Esophagus (tissue), 2 donors: ENCODE measurements around the gene CNIH4. TPM values are rescaled to one million over a fixed set of nuclear protein-coding genes. Genes with fewer than 3 reads are reported as not detected.
"Not testable (repeated sequence)": the region's sequence is repeated elsewhere in the genome, so short reads cannot be mapped to it uniquely, and the experiment has no call there.

Source experiments
- H3K27ac ChIP-seq, 2 donors: one replicate each; pipeline ENCODE4 v1.5.1; 2013; ENCODE audit warnings: low read depth in 2 of 2, mild to moderate bottlenecking in 2 of 2, inconsistent platforms in 1 of 2, low read length in 1 of 2, moderate library complexity in 1 of 2
- H3K27me3 ChIP-seq, 2 donors: one replicate each; pipeline ENCODE4 v1.6.1; 2013; ENCODE audit warnings: low read length in 2 of 2, control low read depth in 1 of 2, mild to moderate bottlenecking in 1 of 2; ENCODE audit not compliant: insufficient read depth in 2 of 2, control insufficient read depth in 1 of 2
- H3K36me3 ChIP-seq, 2 donors: one replicate each; pipeline ENCODE4 v1.6.1; 2013; ENCODE audit warnings: low read length in 1 of 2; ENCODE audit not compliant: control insufficient read depth in 2 of 2, insufficient read depth in 2 of 2
- H3K4me1 ChIP-seq, 2 donors: one replicate each; pipeline ENCODE4 v1.6.1; 2013; ENCODE audit warnings: low read length in 1 of 2; ENCODE audit not compliant: control insufficient read depth in 2 of 2, insufficient read depth in 2 of 2
- H3K4me3 ChIP-seq, 2 donors: one replicate each; pipeline ENCODE4 v1.5.1; 2013; ENCODE audit warnings: low read length in 2 of 2, mild to moderate bottlenecking in 2 of 2, low read depth in 1 of 2, moderate library complexity in 1 of 2
- H3K9me3 ChIP-seq, 2 donors: one replicate each; pipeline ENCODE4 v1.6.1; 2013; ENCODE audit warnings: mild to moderate bottlenecking in 2 of 2, low read depth in 1 of 2, low read length in 1 of 2, moderate library complexity in 1 of 2; ENCODE audit not compliant: control insufficient read depth in 2 of 2, insufficient read depth in 1 of 2
- WGBS, 2 donors: extraction: QIAGEN DNeasy Blood & Tissue Kit; methylation state at CpG; one replicate each; pipeline ENCODE4 v1.1.7; 2013; 5-methylcytosine and 5-hydroxymethylcytosine counted together
- polyA plus RNA-seq, 2 donors: library from polyadenylated mRNA; stranded (reverse); fragments of 200-250 nt; gene quantifications; one replicate each; pipeline ENCODE4 v1.2.3, GENCODE V29; 2013
- donor health status: healthy with polysubstance abuse.
- donor health status: Bipolar disorder and iron deficiency.

Gene CNIH4
- polyA plus RNA-seq, 2 donors = 57.0 to 71.4 TPM

- Histone ChIP-seq H3K27ac (no peak overlapping the region), H3K36me3 (no peaks in the 10 kb centered on the region), H3K4me3 (no peak overlapping the region), H3K4me1 (peaks cover 3% of the 10 kb centered on the region in 2 donors), H3K27me3 (no peaks in the 10 kb centered on the region), H3K9me3 (peaks cover 0 to 6% of the 10 kb centered on the region in 2 donors)
- 43 to 52% methylated on average over 3 of the region's 3 CpGs for WGBS, 2 donors
Observed at GRCh38 chr1:224343679-224344078, 13.0 kb upstream of the CNIH4 start.

- Histone ChIP-seq H3K27me3 (no peaks in the 10 kb centered on the region), H3K9me3 (peaks cover 0 to 6% of the 10 kb centered on the region in 2 donors), H3K36me3 (no peaks in the 10 kb centered on the region), H3K4me3 (no peak overlapping the region), H3K4me1 (no peaks in the 10 kb centered on the region), H3K27ac (no peak overlapping the region)
- 74 to 80% methylated on average over 2 of the region's 2 CpGs for WGBS, 2 donors
Observed at GRCh38 chr1:224348137-224348536, 8.5 kb upstream of the CNIH4 start.

- H3K36me3 ChIP-seq, H3K27me3 ChIP-seq, H3K9me3 ChIP-seq, H3K4me1 ChIP-seq, H3K4me3 ChIP-seq, H3K27ac ChIP-seq: not testable (repeated sequence)
- 92 to 94% methylated on average over 21 to 30 of the region's 30 CpGs for WGBS, 2 donors
Observed at GRCh38 chr1:224349716-224350115, 7.0 kb upstream of the CNIH4 start.

- not testable (repeated sequence) for H3K36me3 ChIP-seq, H3K27ac ChIP-seq, H3K27me3 ChIP-seq, H3K9me3 ChIP-seq, H3K4me1 ChIP-seq, H3K4me3 ChIP-seq
- 95% methylated on average over 48 to 49 of the region's 49 CpGs for WGBS, 2 donors
Observed at GRCh38 chr1:224352436-224353085, 4.1 kb upstream of the CNIH4 start.

DNA sequence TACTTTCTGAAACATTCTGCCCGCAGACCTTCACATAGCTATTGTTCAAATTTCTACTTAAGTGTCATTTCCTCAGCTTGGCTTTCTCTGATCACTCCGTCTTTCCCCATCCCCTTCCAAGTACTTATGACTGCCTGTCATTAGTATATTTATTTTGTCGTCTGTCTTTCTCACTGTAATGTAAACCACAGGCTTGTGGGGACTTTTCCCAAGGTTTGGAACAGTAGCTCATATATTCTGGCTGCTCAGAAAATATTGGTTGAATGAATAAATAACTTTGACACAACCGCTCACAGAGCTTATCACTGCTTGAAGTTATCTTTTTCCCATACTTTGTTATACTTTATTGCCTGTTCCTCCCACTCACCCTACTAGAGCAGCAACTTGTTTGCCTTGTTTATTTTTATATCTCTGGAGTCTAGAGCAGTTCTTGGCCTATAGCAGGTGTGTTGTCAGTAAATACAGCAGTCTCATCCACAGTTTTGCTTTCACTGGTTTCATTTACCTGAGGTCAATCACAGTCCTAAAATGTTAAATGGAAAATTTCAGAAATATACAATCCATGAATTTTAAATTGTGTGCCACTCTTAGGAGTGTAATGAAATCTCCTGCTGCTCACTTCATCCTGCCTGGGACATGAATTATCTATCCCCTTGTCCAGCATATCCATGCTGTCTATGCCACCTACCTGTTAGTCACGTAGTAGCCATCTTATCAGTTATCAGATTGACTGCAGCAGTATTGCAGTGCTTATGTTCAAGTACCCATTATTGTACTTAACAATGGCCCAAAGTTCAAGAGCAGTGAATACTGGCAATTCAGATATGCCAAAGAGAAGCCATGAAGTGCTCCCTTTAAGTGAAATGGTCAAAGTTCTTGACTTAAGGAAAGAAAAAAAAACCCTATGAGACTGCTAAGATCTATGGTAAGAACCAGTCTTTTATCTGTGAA lies 2.4 kb upstream of the CNIH4 start:
- WGBS, 2 donors = 65 to 74% methylated on average over 5 of the region's 5 CpGs
- Histone ChIP-seq H3K9me3 (no peaks in the 10 kb centered on the region), H3K27me3 (no peaks in the 10 kb centered on the region), H3K4me1 (no peaks in the 10 kb centered on the region), H3K36me3 (no peaks in the 10 kb centered on the region), H3K27ac (no peak overlapping the region), H3K4me3 (no peak overlapping the region)

- no peaks in the 10 kb centered on the region for H3K36me3 ChIP-seq
- peak overlapping the region; percentile 92 to 93 for H3K27ac ChIP-seq
- H3K9me3 ChIP-seq = no peaks in the 10 kb centered on the region
- peak overlapping the region; percentile 87 to 98 for H3K4me3 ChIP-seq
- H3K27me3 ChIP-seq = no peaks in the 10 kb centered on the region
- peaks cover 0 to 2% of the 10 kb centered on the region in 2 donors for H3K4me1 ChIP-seq
- 13 to 14% methylated on average over 9 of the region's 9 CpGs for WGBS, 2 donors
Observed at GRCh38 chr1:224357626-224358124, 996 bp downstream of the CNIH4 start.

DNA sequence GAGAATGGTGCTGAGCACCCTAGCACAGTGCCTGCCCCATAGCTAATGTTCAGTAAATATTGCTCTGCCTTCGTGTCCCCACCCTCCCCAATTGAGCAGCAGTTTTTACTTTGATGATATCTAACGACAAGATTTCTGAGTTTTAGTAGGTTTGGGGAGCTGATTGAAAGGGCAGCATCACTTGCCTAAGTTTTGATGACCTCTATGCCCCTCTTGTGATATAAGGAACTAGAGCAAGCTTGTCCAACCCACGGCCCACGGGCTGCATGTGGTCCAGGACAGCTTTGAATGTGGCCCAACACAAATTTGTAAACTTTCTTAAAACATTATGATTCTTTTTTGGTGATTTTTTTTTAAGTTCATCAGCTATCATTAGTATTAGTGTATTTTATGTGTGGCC lies 1.6 kb downstream of the CNIH4 start:
- Histone ChIP-seq H3K27me3 (no peaks in the 10 kb centered on the region), H3K9me3 (no peaks in the 10 kb centered on the region), H3K36me3 (no peaks in the 10 kb centered on the region), H3K4me1 (peaks cover 0 to 2% of the 10 kb centered on the region in 2 donors), H3K4me3 (peak overlapping the region in 1 of 2 donors; percentile 98), H3K27ac (peak overlapping the region; percentile 92 to 93)
- WGBS, 2 donors = 37 to 45% methylated on average over 4 of the region's 4 CpGs

- Histone ChIP-seq H3K27ac (no peak overlapping the region), H3K4me1 (peaks cover 0 to 2% of the 10 kb centered on the region in 2 donors), H3K36me3 (no peaks in the 10 kb centered on the region), H3K4me3 (no peak overlapping the region), H3K27me3 (no peaks in the 10 kb centered on the region), H3K9me3 (no peaks in the 10 kb centered on the region)
- 77 to 82% methylated on average over 3 of the region's 3 CpGs for WGBS, 2 donors
Observed at GRCh38 chr1:224359207-224359606, 2.5 kb downstream of the CNIH4 start.

GRCh38 chr1:224368409-224368808 lies 11.7 kb downstream of the CNIH4 start:
- H3K4me3 ChIP-seq = no peak overlapping the region

More at GRCh38 chr1:224368409-224368808, 11.7 kb downstream of the CNIH4 start:
- H3K27ac ChIP-seq = no peak overlapping the region
- H3K36me3 ChIP-seq = peaks cover 8 to 11% of the 10 kb centered on the region in 2 donors
- no peaks in the 10 kb centered on the region for H3K4me1 ChIP-seq
- WGBS, 2 donors = 80 to 86% methylated on average over 5 of the region's 5 CpGs
- H3K27me3 ChIP-seq = no peaks in the 10 kb centered on the region
- no peaks in the 10 kb centered on the region for H3K9me3 ChIP-seq
